Central memory CD8-positive, alpha-beta T cell (primary cell): ENCODE data around the gene TCN2.
"Not testable (repeated sequence)": the region's sequence is repeated elsewhere in the genome, so short reads cannot be mapped to it uniquely, and the experiment has no call there.

Source experiments
- ATAC-seq: fragments of 150-1000 bp; cut with Tn5 transposase; replicated peaks from 2 replicates; pipeline ENCODE4 v1.10.0; 2022; ENCODE audit warnings: mild to moderate bottlenecking, moderate FRiP score, moderate number of reproducible peaks; ENCODE audit not compliant: poor library complexity, severe bottlenecking; ENCODE audit errors: extremely low read depth
- DNase-seq, 2 donors: peaks; one replicate each; pipeline ENCODE4 v3.0.0; 2021; ENCODE audit warnings: low spot score in 2 of 2
- H3K27ac Mint-ChIP-seq: one replicate; pipeline ENCODE4 v1.8.0; 2022; ENCODE audit warnings: low read depth, mild to moderate bottlenecking, moderate library complexity, mixed read lengths
- H3K27me3 Mint-ChIP-seq: one replicate; pipeline ENCODE4 v1.8.0; 2022; ENCODE audit warnings: mixed read lengths
- H3K36me3 Mint-ChIP-seq: one replicate; pipeline ENCODE4 v1.8.0; 2022; ENCODE audit warnings: mild to moderate bottlenecking, moderate library complexity, mixed read lengths; ENCODE audit not compliant: insufficient read depth
- H3K4me1 Mint-ChIP-seq: one replicate; pipeline ENCODE4 v1.8.0; 2022; ENCODE audit warnings: mixed read lengths
- H3K4me3 Mint-ChIP-seq: one replicate; pipeline ENCODE4 v1.8.0; 2022; ENCODE audit warnings: mild to moderate bottlenecking, moderate library complexity, mixed read lengths
- H3K9me3 Mint-ChIP-seq: one replicate; pipeline ENCODE4 v1.8.0; 2022; ENCODE audit warnings: mixed read lengths

The TCN2 gene

GRCh38 chr22:30607300-30607930 is 441 bp downstream of the TCN2 start:
- Mint-ChIP-seq H3K27ac (no peak overlapping the region), H3K27me3 (peaks cover 44% of the 10 kb centered on the region), H3K4me1 (peaks cover 15% of the 10 kb centered on the region), H3K36me3 (no peaks in the 10 kb centered on the region), H3K9me3 (no peaks in the 10 kb centered on the region), H3K4me3 (peak overlapping the region; percentile 78)
- DNase-seq: no peak
- no peak for ATAC-seq

GRCh38 chr22:30607939-30608338 is 965 bp downstream of the TCN2 start:
- DNase-seq (no peak), ATAC-seq (no peak)
- Mint-ChIP-seq H3K4me3 (no peak overlapping the region), H3K9me3 (no peaks in the 10 kb centered on the region), H3K36me3 (no peaks in the 10 kb centered on the region), H3K27ac (no peak overlapping the region), H3K27me3 (peaks cover 44% of the 10 kb centered on the region), H3K4me1 (peaks cover 15% of the 10 kb centered on the region)

- no peak overlapping the region for H3K4me3 Mint-ChIP-seq
- peaks cover 15% of the 10 kb centered on the region for H3K4me1 Mint-ChIP-seq
- ATAC-seq (no peak), DNase-seq (no peak)
- no peaks in the 10 kb centered on the region for H3K36me3 Mint-ChIP-seq
- H3K27me3 Mint-ChIP-seq: peaks cover 44% of the 10 kb centered on the region
- H3K9me3 Mint-ChIP-seq: no peaks in the 10 kb centered on the region
- H3K27ac Mint-ChIP-seq: no peak overlapping the region
These were observed 2.5 kb downstream of the TCN2 start for GRCh38 chr22:30609260-30610185.

GRCh38 chr22:30610299-30610698 is 3.3 kb downstream of the TCN2 start:
- Mint-ChIP-seq H3K27ac (no peak overlapping the region), H3K9me3 (no peaks in the 10 kb centered on the region)

GRCh38 chr22:30611197-30611596 is 4.2 kb downstream of the TCN2 start:
- H3K27me3 Mint-ChIP-seq: peaks cover 59% of the 10 kb centered on the region
- no peak overlapping the region for H3K4me3 Mint-ChIP-seq
- peaks cover 9% of the 10 kb centered on the region for H3K4me1 Mint-ChIP-seq
- DNase-seq: no peak
- no peak overlapping the region for H3K27ac Mint-ChIP-seq
- no peak for ATAC-seq
- H3K36me3 Mint-ChIP-seq: no peaks in the 10 kb centered on the region
- H3K9me3 Mint-ChIP-seq: no peaks in the 10 kb centered on the region

More at GRCh38 chr22:30610299-30610698, 3.3 kb downstream of the TCN2 start:
- DNase-seq (no peak), ATAC-seq (no peak)
- Mint-ChIP-seq H3K27me3 (peaks cover 50% of the 10 kb centered on the region), H3K36me3 (no peaks in the 10 kb centered on the region), H3K4me1 (peaks cover 14% of the 10 kb centered on the region), H3K4me3 (no peak overlapping the region)

GRCh38 chr22:30612789-30613188 is 5.8 kb downstream of the TCN2 start:
- Mint-ChIP-seq H3K27me3 (peaks cover 51% of the 10 kb centered on the region), H3K27ac (no peak overlapping the region), H3K9me3 (no peaks in the 10 kb centered on the region), H3K4me1 (no peaks in the 10 kb centered on the region), H3K36me3 (no peaks in the 10 kb centered on the region), H3K4me3 (no peak overlapping the region)
- no peak for ATAC-seq
- DNase-seq: no peak

GRCh38 chr22:30614268-30614667 is 7.3 kb downstream of the TCN2 start:
- Mint-ChIP-seq H3K36me3 (no peaks in the 10 kb centered on the region), H3K4me3 (no peak overlapping the region), H3K27ac (no peak overlapping the region), H3K4me1 (no peaks in the 10 kb centered on the region), H3K9me3 (no peaks in the 10 kb centered on the region), H3K27me3 (peaks cover 39% of the 10 kb centered on the region)
- ATAC-seq (no peak), DNase-seq (no peak)

- ATAC-seq (no peak), DNase-seq (no peak)
- no peaks in the 10 kb centered on the region for H3K9me3 Mint-ChIP-seq
- H3K4me3 Mint-ChIP-seq: no peak overlapping the region
- H3K27me3 Mint-ChIP-seq: peaks cover 33% of the 10 kb centered on the region
- no peaks in the 10 kb centered on the region for H3K4me1 Mint-ChIP-seq
- H3K36me3 Mint-ChIP-seq: no peaks in the 10 kb centered on the region
- H3K27ac Mint-ChIP-seq: no peak overlapping the region
These were observed 7.9 kb downstream of the TCN2 start for GRCh38 chr22:30614879-30615278.

GRCh38 chr22:30615543-30615954 is 8.6 kb downstream of the TCN2 start:
- H3K27ac Mint-ChIP-seq: no peak overlapping the region
- H3K27me3 Mint-ChIP-seq: peaks cover 26% of the 10 kb centered on the region
- ATAC-seq (no peak), DNase-seq (no peak)
- H3K9me3 Mint-ChIP-seq: no peaks in the 10 kb centered on the region
- H3K4me3 Mint-ChIP-seq: no peak overlapping the region
- no peaks in the 10 kb centered on the region for H3K36me3 Mint-ChIP-seq
- no peaks in the 10 kb centered on the region for H3K4me1 Mint-ChIP-seq

- DNase-seq (no peak), ATAC-seq (no peak)
- Mint-ChIP-seq H3K4me1 (no peaks in the 10 kb centered on the region), H3K27ac (no peak overlapping the region), H3K4me3 (no peak overlapping the region), H3K36me3 (no peaks in the 10 kb centered on the region), H3K27me3 (peaks cover 14% of the 10 kb centered on the region), H3K9me3 (no peaks in the 10 kb centered on the region)
These were observed 10.8 kb downstream of the TCN2 start for GRCh38 chr22:30617819-30618218.

- H3K36me3 Mint-ChIP-seq, H3K4me1 Mint-ChIP-seq, H3K4me3 Mint-ChIP-seq, H3K9me3 Mint-ChIP-seq, ATAC-seq, H3K27ac Mint-ChIP-seq, DNase-seq: not testable (repeated sequence)
- peaks cover 12% of the 10 kb centered on the region for H3K27me3 Mint-ChIP-seq
These were observed 12.9 kb downstream of the TCN2 start for GRCh38 chr22:30619909-30620308.

- H3K27ac Mint-ChIP-seq: no peak overlapping the region
These were observed 19.4 kb downstream of the TCN2 start for GRCh38 chr22:30626413-30626812.

GRCh38 chr22:30627471-30627870 is 20.5 kb downstream of the TCN2 start:
- DNase-seq (no peak), ATAC-seq (no peak)
- H3K9me3 Mint-ChIP-seq: no peaks in the 10 kb centered on the region
- no peak overlapping the region for H3K4me3 Mint-ChIP-seq
- no peak overlapping the region for H3K27ac Mint-ChIP-seq
- H3K36me3 Mint-ChIP-seq: no peaks in the 10 kb centered on the region
- no peaks in the 10 kb centered on the region for H3K4me1 Mint-ChIP-seq
- no peaks in the 10 kb centered on the region for H3K27me3 Mint-ChIP-seq

More at GRCh38 chr22:30626413-30626812, 19.4 kb downstream of the TCN2 start:
- ATAC-seq (no peak), DNase-seq (no peak)
- H3K9me3 Mint-ChIP-seq: no peaks in the 10 kb centered on the region
- no peaks in the 10 kb centered on the region for H3K27me3 Mint-ChIP-seq
- H3K36me3 Mint-ChIP-seq: no peaks in the 10 kb centered on the region
- H3K4me1 Mint-ChIP-seq: no peaks in the 10 kb centered on the region
- H3K4me3 Mint-ChIP-seq: no peak overlapping the region
